Measurements from ENCODE around the gene RAB37.

Gene RAB37

GRCh38 chr17:74746376-74746775, 9.3 kb downstream of the RAB37 start:
- no peak for DNase-seq

DNA sequence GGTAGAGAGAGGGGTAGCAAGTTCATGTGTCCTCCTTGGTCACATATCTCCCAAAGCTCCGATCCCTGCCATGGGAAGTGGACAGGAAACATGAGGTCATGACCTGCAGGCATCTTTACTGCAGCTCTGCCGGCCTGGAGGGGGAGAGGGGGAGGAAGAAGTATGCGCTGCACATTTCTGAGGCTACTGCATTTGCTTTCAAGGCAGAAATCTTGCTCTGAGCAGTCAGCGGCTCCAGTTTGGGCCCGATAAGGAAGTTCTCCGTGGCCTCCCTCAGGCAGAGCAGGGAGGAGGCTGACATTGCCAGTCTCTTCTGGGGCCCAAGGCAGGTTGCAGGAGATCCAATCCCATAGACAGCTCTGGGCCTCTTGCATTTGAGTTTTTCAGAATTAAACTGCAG, 9.9 kb downstream of the RAB37 start:
- DNase-seq = no peak

- no peak for DNase-seq
Observed at GRCh38 chr17:74748279-74748528, 11.1 kb downstream of the RAB37 start.

DNA sequence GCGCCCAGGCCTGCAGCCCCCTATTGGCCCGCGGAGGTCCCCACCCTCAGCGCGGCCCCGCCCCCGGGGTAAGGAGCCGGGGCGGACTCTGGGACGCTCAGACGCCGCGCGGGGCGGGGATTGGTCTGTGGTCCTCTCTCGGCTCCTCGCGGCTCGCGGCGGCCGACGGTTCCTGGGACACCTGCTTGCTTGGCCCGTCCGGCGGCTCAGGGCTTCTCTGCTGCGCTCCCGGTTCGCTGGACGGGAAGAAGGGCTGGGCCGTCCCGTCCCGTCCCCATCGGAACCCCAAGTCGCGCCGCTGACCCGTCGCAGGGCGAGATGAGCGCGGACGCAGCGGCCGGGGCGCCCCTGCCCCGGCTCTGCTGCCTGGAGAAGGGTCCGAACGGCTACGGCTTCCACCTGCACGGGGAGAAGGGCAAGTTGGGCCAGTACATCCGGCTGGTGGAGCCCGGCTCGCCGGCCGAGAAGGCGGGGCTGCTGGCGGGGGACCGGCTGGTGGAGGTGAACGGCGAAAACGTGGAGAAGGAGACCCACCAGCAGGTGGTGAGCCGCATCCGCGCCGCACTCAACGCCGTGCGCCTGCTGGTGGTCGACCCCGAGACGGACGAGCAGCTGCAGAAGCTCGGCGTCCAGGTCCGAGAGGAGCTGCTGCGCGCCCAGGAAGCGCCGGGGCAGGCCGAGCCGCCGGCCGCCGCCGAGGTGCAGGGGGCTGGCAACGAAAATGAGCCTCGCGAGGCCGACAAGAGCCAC, 11.6 kb downstream of the RAB37 start, which contains the start of gene NHERF1:
Gene NHERF1, plus strand, starts transcription at position 100 of the 750 bp plus-strand sequence. Its CDS starts 219 bp downstream, at position 319.
- DNase-seq = peak; percentile 94

DNA sequence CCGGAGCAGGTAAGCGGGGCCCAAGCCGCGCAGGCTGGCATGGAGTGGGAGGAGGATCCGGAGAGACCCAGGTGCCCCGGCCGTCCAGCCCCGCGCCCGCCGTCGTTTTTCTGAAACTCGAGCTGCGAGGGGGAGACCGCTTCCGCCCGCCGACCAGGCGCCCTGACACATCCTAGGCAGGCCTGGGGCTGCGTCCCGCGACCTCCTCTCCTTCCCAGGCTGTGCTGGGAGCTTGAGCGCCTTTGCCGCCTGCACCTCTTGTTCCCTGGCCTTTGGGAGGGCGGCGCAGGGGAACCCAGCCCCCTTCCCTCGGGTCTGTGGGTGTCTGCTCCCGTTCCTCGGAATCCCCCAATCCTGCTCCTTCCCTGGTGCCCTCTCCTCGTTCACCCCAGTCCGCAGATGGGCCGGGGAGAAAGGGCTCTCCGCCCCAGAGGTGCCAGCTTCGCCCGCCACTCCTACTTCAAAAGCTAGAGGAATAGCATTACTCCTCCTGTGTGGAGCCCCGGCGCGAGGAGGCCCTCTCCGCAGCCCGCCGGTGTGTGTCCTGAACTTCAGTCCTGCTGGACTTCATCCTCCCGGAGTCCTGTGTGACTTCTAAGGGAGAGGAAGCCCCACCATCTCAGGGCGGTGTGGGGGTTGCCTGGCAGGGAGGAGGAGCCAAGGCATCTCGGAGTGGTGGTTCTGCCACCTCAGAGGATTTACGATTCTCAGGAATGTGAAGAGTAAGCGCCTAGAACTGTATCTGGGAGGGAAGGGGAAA, 12.4 kb downstream of the RAB37 start:
- DNase-seq = peak; percentile 43

DNA sequence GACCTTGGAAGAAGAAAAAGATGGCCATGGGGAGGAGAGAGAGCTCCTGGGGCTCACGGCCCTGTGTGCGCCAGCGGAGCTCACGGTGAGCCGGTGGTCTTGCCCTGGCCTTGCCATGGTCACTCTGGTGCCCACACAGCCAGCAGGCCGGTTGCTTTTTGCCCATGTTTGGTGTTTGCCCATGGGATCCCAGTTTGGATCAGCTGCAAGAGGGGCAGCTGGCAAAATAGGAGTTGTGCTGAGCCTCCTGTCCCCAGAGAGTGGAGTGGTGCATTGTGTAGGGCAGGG, 12.9 kb downstream of the RAB37 start:
- DNase-seq = no peak

GRCh38 chr17:74750327-74751069, 13.4 kb downstream of the RAB37 start:
- DNase-seq = no peak

GRCh38 chr17:74752415-74752814, 15.4 kb downstream of the RAB37 start:
- DNase-seq = no peak

- DNase-seq = no peak
Observed at GRCh38 chr17:74752822-74753401, 15.9 kb downstream of the RAB37 start.

- no peak for DNase-seq
Observed at GRCh38 chr17:74754832-74755231, 17.8 kb downstream of the RAB37 start.

DNA sequence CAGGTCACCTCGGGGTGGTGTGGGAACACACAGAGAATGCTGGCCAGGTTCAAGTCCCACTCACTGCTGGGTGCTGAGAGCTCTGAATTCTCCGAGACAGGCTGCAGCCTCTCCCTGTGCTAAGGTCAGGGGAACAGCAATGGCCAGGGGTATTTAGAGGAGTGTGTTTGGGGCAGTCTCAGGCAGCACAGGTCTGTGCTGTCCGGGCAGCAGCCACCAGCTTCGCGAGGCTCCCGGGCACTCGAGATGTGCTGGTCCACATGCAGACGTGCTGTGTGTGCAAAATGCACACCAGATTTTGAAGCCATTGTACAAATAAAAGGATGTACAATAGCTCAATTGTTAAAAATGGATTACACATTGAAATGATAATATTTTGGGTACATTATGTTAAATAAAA, 18.5 kb downstream of the RAB37 start:
- DNase-seq = no peak

- no peak for DNase-seq
Observed at GRCh38 chr17:74756891-74757290, 19.8 kb downstream of the RAB37 start.

- DNase-seq = no peak
Observed at GRCh38 chr17:74757502-74757901, 20.4 kb downstream of the RAB37 start.

DNA sequence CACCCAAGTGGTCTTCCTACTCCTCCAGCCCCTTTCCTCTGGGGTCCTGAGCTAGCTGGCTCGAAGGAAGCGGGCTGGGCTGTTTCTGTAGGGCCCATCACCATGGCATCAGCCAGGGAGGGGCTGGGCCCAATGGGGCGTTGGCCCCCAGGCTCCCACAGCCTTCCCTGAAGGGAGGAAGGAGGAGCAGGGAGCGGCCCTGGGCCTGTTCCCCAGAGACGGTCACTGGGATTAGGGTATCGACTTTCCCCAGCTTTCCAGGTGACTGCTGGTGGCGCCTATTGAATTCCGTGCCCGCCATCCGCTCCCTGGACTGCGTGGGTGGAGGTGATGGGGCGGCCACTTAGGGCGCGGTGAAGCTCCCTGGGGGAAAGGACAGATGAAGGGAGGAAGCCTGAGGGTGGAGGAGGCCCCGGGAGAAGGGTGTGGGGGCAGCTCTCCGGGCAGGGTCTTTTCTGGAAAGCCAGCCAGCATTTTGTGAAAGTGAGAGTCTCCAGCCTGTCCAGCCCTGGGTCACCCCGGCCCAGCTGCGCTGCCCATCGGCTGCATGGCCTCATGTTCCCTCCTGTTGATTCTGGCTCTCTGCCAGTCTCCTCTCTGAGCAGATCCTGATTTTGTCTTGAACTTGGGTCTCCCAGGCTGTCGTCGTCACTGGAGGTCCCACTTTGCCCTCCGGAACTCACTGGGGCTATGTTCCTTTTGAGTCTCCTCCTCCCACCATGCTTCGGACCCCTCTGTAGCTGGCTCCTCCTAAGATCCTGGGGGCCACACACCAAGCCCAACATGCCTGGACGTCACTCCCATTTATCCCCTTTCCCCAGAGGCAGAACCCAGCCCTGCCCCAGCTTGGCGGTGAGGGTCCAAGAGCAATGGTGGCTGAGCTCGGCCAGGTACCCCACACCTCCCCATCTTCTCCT, 21.1 kb downstream of the RAB37 start:
- DNase-seq = no peak

DNA sequence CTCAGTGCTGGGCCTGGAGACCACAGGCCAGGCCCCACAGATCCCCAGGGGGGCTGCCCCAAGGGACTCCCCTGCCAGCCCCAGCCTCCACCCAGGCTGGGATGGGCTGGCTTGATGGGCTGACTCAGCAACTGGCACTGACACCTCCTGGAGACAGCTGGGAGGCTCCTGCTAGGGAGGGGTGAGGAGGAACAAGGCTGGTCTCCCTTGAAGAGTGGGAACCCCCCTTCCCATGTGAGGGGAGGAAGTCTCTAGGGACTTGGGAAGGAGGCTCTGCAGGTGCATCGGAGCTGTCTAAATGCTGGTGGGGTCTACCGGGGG, 21.8 kb downstream of the RAB37 start:
- DNase-seq = no peak

DNA sequence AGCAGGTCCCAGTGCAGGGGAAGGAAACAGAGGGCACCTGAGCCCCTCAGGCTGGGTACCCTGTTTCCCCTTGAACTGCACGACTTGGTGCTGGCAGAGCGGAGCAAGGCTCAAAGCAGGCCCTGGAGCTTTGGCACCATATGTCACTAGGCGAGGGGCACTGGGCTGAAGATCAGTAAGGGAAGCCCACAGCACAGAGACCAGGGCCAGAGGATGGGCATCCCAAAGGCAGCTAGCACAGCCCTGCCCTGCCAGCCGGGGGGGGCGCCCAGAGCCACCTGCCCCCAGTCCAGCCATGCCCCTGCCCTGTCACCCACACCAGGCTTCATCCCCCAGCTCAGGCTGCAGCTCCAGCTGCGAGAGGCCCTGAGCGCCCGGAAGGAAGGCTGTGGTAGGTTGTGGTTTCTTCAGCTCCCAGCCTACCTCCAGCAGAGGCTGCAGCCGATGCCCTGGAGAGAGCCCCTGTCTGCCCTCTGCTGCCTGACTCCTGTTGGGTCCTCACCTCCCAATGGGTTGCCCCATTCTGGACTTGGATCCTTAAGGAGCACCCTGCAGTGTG, 22.3 kb downstream of the RAB37 start:
- no peak for DNase-seq

DNA sequence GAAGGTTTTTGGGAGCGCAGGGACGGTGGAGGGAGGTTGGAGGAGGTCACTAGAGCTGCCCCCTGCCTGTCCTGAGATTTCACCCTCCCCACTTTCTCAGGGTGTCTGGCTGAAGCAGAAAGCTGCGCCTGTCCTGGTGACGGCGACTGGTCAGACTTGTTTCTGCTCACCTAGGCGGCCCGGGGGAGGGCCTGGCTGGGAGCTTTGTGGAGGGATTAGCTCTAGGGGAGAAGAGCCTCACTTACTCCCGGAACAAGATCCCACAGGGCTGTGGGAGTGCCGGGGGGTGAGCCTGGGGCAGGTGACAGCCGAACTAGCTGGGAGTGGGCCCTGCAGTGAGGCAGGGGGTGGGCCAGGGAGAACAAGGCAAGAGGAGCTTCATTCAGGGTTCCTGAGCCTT, 22.9 kb downstream of the RAB37 start:
- no peak for DNase-seq

DNA sequence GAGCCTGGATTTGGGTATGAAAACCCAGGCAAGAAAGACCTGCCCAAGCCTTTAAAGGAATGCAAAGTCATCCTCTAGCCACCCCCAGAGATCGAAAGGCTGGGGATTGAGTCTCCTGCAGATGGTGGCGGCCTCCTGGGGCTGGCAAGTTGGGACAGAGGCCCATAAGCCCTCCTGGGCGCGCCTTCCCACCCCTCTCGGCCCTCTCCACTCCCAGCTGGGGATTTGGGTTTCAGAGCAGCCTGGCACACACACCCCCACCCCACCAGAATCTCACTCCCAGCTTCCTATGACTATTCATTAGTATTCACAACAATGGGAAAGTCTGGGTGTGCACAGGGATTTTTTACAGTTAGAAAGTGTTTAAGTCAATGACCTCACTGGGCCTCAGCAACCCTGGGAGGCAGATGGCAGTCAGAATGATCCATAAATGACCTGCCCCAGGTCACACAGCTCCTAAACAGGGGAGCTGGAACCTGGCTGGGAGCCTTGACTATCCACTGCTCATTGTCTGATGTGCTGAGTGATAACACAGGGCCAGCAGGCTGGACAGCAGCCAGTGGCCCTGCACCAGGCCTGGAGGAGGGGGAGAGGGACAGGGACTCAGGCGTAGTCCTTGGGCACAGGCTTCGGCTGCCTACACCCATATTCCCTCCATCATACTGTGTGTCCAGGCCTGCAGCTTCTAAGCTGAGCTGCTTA, 23.5 kb downstream of the RAB37 start:
- DNase-seq = no peak

DNA sequence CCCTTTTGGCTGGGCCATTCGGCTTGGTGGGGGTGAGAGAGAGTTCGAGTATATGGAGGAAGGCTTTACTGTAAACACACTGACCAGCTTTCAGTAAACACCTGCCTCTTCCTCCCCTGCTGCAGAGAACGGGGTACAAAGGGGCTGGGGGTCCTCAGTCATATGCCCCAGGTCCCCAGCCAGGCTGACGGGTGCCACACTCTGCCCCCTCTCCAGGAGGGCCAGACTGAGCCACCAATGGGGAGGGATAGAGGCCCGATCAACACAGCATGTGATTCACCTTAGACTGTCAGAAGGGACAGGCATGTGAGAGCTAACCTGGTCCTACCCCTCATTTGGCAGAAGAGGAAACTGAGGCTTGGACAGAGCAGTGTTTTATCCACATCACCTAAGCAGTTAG, 24.4 kb downstream of the RAB37 start:
- no peak for DNase-seq

GRCh38 chr17:74761931-74762330, 24.9 kb downstream of the RAB37 start:
- DNase-seq = no peak

DNA sequence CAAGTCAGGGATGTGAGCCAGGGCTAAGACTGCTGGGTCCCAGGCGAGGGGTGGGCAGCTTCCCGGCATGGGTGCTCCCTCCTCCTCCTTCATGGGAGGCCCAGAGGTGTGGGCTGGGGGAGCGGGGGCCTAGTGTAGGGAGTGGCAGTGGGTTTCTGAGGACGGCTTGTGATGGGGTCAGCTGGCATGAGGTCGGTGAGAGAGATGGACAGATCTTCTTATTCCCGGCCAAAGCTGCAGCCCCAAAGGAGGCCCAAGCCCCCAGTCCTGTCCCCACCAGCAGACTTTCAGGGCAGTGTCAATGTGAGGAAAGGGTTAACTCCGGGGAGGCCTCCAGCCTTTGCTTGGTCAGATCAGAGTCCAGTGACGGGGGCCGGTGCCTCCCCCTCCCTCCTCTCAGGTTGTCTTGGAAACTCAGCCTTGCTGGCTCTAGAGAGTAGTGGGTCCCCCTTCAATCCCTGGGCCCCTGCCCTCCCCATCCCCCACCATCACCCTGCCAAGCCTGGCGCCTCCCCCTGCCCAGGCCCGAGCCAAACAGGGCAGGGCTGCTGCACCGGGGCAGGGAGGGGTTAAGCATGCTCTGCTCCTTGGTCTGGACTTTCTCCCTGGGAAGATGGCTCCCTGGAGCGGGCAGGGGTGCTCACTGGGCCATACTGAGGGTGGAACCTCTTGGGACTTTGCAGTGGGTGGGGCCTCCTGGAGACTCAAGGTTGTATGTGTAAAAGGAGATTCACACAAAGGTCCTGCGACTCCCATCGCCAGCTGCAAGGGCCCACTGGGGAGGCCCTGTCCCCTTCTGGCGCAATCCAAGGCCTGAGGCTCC, 26.7 kb downstream of the RAB37 start:
- DNase-seq = no peak

All from stimulated activated CD4-positive, alpha-beta T cell treated with anti-CD3 and anti-CD28 coated beads, Interleukin-12 subunit alpha, Interleukin-12 subunit beta, amount 100 ng/mL, for 4 hours (primary cell).